Measurements from ENCODE around the gene BEST1.

The BEST1 gene

DNA sequence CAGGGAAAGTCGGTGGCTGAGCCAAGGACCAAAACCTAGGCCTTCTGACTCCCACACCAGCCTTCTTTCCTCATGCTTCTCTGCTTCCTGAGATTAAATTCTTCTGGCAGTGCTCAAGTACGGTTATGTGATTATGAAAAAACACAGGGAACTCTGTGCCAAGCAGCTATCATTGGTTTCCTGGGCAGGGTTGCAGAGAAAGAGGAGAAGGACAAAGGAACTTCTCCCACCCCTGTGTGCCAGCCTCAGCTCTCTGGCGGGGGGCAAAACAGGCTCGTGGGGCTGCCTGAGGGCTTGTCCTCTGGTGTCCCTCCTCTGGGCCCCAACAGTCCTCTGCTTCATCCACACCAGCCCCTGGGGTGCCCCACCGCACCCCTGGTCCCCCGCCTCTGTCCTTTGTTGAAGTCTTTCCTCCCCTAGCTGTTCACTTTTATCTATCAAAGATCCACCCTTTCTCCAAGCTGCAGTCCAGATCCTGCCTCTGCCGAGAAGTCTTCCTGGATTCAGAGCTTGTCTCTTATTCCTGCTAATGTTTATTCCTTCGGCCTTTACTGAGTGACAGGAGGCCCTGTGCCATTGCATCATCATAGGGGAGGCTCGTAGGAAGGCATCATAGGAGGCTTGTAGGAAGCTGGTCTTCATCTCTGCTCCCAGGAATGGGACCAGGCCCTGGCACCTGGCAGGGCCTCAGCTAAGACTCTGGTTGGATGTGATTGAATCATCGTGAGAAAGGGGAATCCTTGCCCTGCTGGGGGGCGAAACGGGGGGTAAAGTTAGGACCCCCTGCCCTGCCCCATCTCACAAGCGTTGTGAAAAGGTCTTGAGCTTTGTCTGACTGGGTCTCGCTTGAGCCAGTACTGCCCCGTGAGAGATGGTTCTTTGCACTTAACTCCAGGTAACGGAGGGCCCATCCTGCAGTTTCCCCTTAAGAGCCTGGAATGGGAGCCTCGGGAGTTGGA lies 28.8 kb downstream of the BEST1 start:
- no peaks in the 10 kb centered on the region for H3K9me3 ChIP-seq (replicated peaks; ENCODE audit: insufficient read depth, low read length)
- no peak for DNase-seq
- H3F3A ChIP-seq (ENCODE audit: insufficient read depth, low read length) = no peaks in the 10 kb centered on the region
- no peaks in the 10 kb centered on the region for H4K20me1 ChIP-seq (ENCODE audit: insufficient read depth, low read length)
- H3K36me3 ChIP-seq (replicated peaks; ENCODE audit: insufficient read depth, low read length) = no peaks in the 10 kb centered on the region
- H3K9ac ChIP-seq (ENCODE audit: low read length) = no peak overlapping the region
- no peaks in the 10 kb centered on the region for H3K27me3 ChIP-seq (replicated peaks; ENCODE audit: insufficient read depth, low read length)
- H3K4me3 ChIP-seq (ENCODE audit: low read length) = no peak overlapping the region
- no peak overlapping the region for H3K4me2 ChIP-seq (ENCODE audit: low read depth, low read length)
- no peaks in the 10 kb centered on the region for H3K79me2 ChIP-seq (ENCODE audit: low read length)
- H2AFZ ChIP-seq (ENCODE audit: low read length) = no peak overlapping the region
- H3K27ac ChIP-seq (ENCODE audit: low read length) = no peak overlapping the region
- no peaks in the 10 kb centered on the region for H3K4me1 ChIP-seq (ENCODE audit: low read length)
- no peak for TF ChIP-seq EZH2 (optimal IDR thresholded peaks at IDR 0.05; ENCODE audit: low read depth, low read length)
- no peak for TF ChIP-seq EZH2phosphoT487 (IDR thresholded peaks at IDR 0.05; ENCODE audit: low read length)
- TF ChIP-seq, protein P1, sequence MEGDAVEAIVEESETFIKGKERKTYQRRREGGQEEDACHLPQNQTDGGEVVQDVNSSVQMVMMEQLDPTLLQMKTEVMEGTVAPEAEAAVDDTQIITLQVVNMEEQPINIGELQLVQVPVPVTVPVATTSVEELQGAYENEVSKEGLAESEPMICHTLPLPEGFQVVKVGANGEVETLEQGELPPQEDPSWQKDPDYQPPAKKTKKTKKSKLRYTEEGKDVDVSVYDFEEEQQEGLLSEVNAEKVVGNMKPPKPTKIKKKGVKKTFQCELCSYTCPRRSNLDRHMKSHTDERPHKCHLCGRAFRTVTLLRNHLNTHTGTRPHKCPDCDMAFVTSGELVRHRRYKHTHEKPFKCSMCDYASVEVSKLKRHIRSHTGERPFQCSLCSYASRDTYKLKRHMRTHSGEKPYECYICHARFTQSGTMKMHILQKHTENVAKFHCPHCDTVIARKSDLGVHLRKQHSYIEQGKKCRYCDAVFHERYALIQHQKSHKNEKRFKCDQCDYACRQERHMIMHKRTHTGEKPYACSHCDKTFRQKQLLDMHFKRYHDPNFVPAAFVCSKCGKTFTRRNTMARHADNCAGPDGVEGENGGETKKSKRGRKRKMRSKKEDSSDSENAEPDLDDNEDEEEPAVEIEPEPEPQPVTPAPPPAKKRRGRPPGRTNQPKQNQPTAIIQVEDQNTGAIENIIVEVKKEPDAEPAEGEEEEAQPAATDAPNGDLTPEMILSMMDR (IDR thresholded peaks at IDR 0.05; ENCODE audit: low read length) = no peak
- no peaks in the 10 kb centered on the region for H3K9me2 ChIP-seq (replicated peaks; ENCODE audit: insufficient read depth, low read length)

DNA sequence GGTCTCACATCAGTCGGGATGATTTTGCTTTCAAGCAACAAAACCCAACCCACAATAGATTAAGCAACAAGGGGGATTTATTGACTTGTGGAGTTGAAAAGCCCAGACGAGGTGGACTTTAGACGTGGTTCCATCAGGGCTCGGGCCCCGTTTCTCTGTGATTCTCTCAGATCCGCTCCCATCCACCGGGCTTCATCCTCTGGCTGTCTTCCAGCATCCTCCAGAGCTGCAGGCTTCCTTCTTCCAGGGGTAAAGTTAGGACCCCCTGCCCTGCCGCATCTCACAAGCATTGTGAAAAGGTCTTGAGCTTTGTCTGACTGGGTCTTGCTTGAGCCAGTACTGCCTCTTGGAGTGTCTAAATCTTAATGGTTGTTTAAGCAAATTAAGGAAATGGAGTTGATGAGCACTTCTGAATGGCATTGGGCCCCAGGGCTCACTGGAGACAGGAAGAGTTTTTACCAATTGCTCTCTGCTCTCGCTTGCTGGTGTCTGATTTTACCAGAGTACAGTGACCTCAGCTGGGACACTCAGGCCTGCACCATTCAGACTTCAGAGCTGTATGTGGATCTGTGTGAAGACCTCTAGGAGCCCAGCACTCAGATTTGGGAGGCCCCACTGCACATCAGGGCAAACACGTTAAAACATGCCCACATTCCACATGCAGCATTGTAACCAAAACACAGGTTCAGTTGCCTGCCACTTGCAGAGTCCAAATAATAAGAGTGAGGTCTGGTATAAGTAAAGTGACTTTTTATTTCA lies 30.8 kb downstream of the BEST1 start:
- no peaks in the 10 kb centered on the region for H3F3A ChIP-seq (ENCODE audit: insufficient read depth, low read length)
- no peaks in the 10 kb centered on the region for H3K9me2 ChIP-seq (replicated peaks; ENCODE audit: insufficient read depth, low read length)
- H3K4me2 ChIP-seq (ENCODE audit: low read depth, low read length) = no peak overlapping the region
- no peaks in the 10 kb centered on the region for H3K9me3 ChIP-seq (replicated peaks; ENCODE audit: insufficient read depth, low read length)
- H3K4me1 ChIP-seq (ENCODE audit: low read length) = no peaks in the 10 kb centered on the region
- H3K9ac ChIP-seq (ENCODE audit: low read length) = no peak overlapping the region
- H2AFZ ChIP-seq (ENCODE audit: low read length) = no peak overlapping the region
- H3K36me3 ChIP-seq (replicated peaks; ENCODE audit: insufficient read depth, low read length) = no peaks in the 10 kb centered on the region
- no peaks in the 10 kb centered on the region for H3K27me3 ChIP-seq (replicated peaks; ENCODE audit: insufficient read depth, low read length)
- TF ChIP-seq EZH2 (optimal IDR thresholded peaks at IDR 0.05; ENCODE audit: low read depth, low read length) (no peak), EZH2phosphoT487 (IDR thresholded peaks at IDR 0.05; ENCODE audit: low read length) (no peak)
- TF ChIP-seq, protein P1 (IDR thresholded peaks at IDR 0.05; ENCODE audit: low read length) = no peak
- DNase-seq = no peak
- no peaks in the 10 kb centered on the region for H3K79me2 ChIP-seq (ENCODE audit: low read length)
- no peaks in the 10 kb centered on the region for H4K20me1 ChIP-seq (ENCODE audit: insufficient read depth, low read length)
- H3K4me3 ChIP-seq (ENCODE audit: low read length) = no peak overlapping the region
- no peak overlapping the region for H3K27ac ChIP-seq (ENCODE audit: low read length)

DNA sequence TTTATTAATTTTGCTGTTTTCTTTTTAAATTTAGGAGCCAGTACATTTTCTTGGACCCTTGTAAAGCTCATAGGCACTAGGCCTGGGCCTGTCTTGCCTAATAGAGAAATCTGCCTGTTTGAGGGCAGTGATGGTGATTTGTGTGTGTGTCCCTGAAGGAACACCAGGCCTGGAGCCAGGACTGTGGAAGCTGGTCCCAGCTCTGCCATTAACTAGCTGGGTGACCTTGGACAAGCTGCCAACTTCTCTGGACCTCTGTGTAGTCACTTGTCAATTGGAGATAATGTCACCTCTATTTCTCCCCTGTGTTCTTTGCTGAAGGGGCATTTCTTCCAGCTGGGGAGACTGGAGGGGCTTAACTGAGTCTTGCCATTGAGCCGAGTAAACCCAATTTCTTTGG lies 33.3 kb downstream of the BEST1 start:
- no peak overlapping the region for H2AFZ ChIP-seq (ENCODE audit: low read length)
- no peaks in the 10 kb centered on the region for H4K20me1 ChIP-seq (ENCODE audit: insufficient read depth, low read length)
- H3K27me3 ChIP-seq (replicated peaks; ENCODE audit: insufficient read depth, low read length) = no peaks in the 10 kb centered on the region
- H3K9ac ChIP-seq (ENCODE audit: low read length) = no peak overlapping the region
- TF ChIP-seq EZH2 (optimal IDR thresholded peaks at IDR 0.05; ENCODE audit: low read depth, low read length) (no peak), EZH2phosphoT487 (IDR thresholded peaks at IDR 0.05; ENCODE audit: low read length) (no peak)
- TF ChIP-seq, protein P1 (IDR thresholded peaks at IDR 0.05; ENCODE audit: low read length) = no peak
- no peaks in the 10 kb centered on the region for H3K9me2 ChIP-seq (replicated peaks; ENCODE audit: insufficient read depth, low read length)
- H3K27ac ChIP-seq (ENCODE audit: low read length) = no peak overlapping the region
- no peak for DNase-seq
- no peaks in the 10 kb centered on the region for H3K36me3 ChIP-seq (replicated peaks; ENCODE audit: insufficient read depth, low read length)
- no peaks in the 10 kb centered on the region for H3K9me3 ChIP-seq (replicated peaks; ENCODE audit: insufficient read depth, low read length)
- H3K4me1 ChIP-seq (ENCODE audit: low read length) = no peaks in the 10 kb centered on the region
- no peak overlapping the region for H3K4me3 ChIP-seq (ENCODE audit: low read length)
- H3F3A ChIP-seq (ENCODE audit: insufficient read depth, low read length) = no peaks in the 10 kb centered on the region
- no peak overlapping the region for H3K4me2 ChIP-seq (ENCODE audit: low read depth, low read length)
- H3K79me2 ChIP-seq (ENCODE audit: low read length) = no peaks in the 10 kb centered on the region
